HEK293 (cell line): ENCODE results near the gene LLGL2.
A peak's percentile ranks its signal among the peaks of the same experiment; 100 is the strongest.

ENCODE experiments used
- BCL11B ChIP-seq: fragments of 450-650 bp; formaldehyde crosslinking; IDR thresholded peaks from 2 replicates; pipeline ENCODE4 v1.5.1; 2016; ENCODE audit warnings: low read depth, missing biosample characterization, missing genetic modification characterization
- GFI1B ChIP-seq: fragments of 450-650 bp; formaldehyde crosslinking; IDR thresholded peaks from 2 replicates; pipeline ENCODE4 v1.5.1; 2016; ENCODE audit warnings: missing biosample characterization, missing genetic modification characterization
- HOXA7 ChIP-seq: sonication (generic); formaldehyde crosslinking; IDR thresholded peaks from 2 replicates; pipeline ENCODE4 v1.8.1; 2022; ENCODE audit warnings: missing genetic modification reagents, borderline replicate concordance
- KLF10 ChIP-seq: fragments of 450-650 bp; IDR thresholded peaks from 2 replicates; pipeline ENCODE4 v1.5.1; 2018; ENCODE audit warnings: missing biosample characterization, mild to moderate bottlenecking, missing genetic modification characterization
- ZBTB6 ChIP-seq: fragments of 450-650 bp; formaldehyde crosslinking; IDR thresholded peaks from 2 replicates; pipeline ENCODE4 v1.5.1; 2017; ENCODE audit warnings: missing biosample characterization, missing genetic modification characterization
- ZBTB7A ChIP-seq: fragments of 450-650 bp; formaldehyde crosslinking; IDR thresholded peaks from 2 replicates; pipeline ENCODE4 v1.5.1; 2016; ENCODE audit warnings: low read depth, missing biosample characterization, missing genetic modification characterization
- ZFP3 ChIP-seq: fragments of 450-650 bp; formaldehyde crosslinking; IDR thresholded peaks from 2 replicates; pipeline ENCODE4 v1.5.1; 2016; ENCODE audit warnings: low read depth, missing biosample characterization, missing genetic modification characterization
- ZFP41 ChIP-seq: fragments of 450-650 bp; formaldehyde crosslinking; IDR thresholded peaks from 2 replicates; pipeline ENCODE4 v1.5.1; 2016; ENCODE audit warnings: missing biosample characterization, missing genetic modification characterization, borderline replicate concordance
- ZNF132 ChIP-seq: fragments of 450-650 bp; formaldehyde crosslinking; IDR thresholded peaks from 2 replicates; pipeline ENCODE4 v1.5.1; 2017; ENCODE audit warnings: missing biosample characterization, missing genetic modification characterization, borderline replicate concordance
- ZNF169 ChIP-seq: fragments of 450-650 bp; formaldehyde crosslinking; IDR thresholded peaks from 2 replicates; pipeline ENCODE4 v1.5.1; 2016; ENCODE audit warnings: missing biosample characterization, missing genetic modification characterization
- ZNF184 ChIP-seq: fragments of 450-650 bp; IDR thresholded peaks from 2 replicates; pipeline ENCODE4 v1.5.1; 2018; ENCODE audit warnings: missing biosample characterization, mild to moderate bottlenecking, missing genetic modification characterization
- ZNF19 ChIP-seq: fragments of 450-650 bp; formaldehyde crosslinking; IDR thresholded peaks from 2 replicates; pipeline ENCODE4; 2016; ENCODE audit warnings: missing biosample characterization, missing genetic modification characterization, low read depth
- ZNF324 ChIP-seq: fragments of 450-650 bp; formaldehyde crosslinking; IDR thresholded peaks from 2 replicates; pipeline ENCODE4 v1.5.1; 2016; ENCODE audit warnings: missing biosample characterization, missing genetic modification characterization
- ZNF398 ChIP-seq: fragments of 450-650 bp; formaldehyde crosslinking; IDR thresholded peaks from 2 replicates; pipeline ENCODE4 v1.5.1; 2017; ENCODE audit warnings: missing biosample characterization, missing genetic modification characterization
- ZNF426 ChIP-seq: fragments of 450-650 bp; formaldehyde crosslinking; IDR thresholded peaks from 2 replicates; pipeline ENCODE4 v1.5.1; 2017; ENCODE audit warnings: missing biosample characterization, missing genetic modification characterization, mild to moderate bottlenecking, inconsistent platforms, moderate library complexity
- ZNF558 ChIP-seq: fragments of 450-650 bp; formaldehyde crosslinking; IDR thresholded peaks from 2 replicates; pipeline ENCODE4 v1.5.1; 2016; ENCODE audit warnings: missing biosample characterization, missing genetic modification characterization
- ZNF560 ChIP-seq: fragments of 450-650 bp; formaldehyde crosslinking; IDR thresholded peaks from 2 replicates; pipeline ENCODE4 v1.5.1; 2017; ENCODE audit warnings: missing biosample characterization, missing genetic modification characterization, borderline replicate concordance
- ZNF626 ChIP-seq: fragments of 450-650 bp; sonication (Bioruptor Pico); formaldehyde crosslinking; IDR thresholded peaks from 2 replicates; pipeline ENCODE4 v1.5.1; 2018; ENCODE audit warnings: missing biosample characterization, missing genetic modification characterization, inconsistent platforms
- ZNF670 ChIP-seq: fragments of 450-650 bp; formaldehyde crosslinking; IDR thresholded peaks from 2 replicates; pipeline ENCODE4 v1.5.1; 2016; ENCODE audit warnings: missing biosample characterization, missing genetic modification characterization, low read depth
- ZNF692 ChIP-seq: fragments of 450-650 bp; formaldehyde crosslinking; IDR thresholded peaks from 2 replicates; pipeline ENCODE4 v1.5.1; 2016; ENCODE audit warnings: missing biosample characterization, missing genetic modification characterization
- ZNF785 ChIP-seq: fragments of 450-650 bp; formaldehyde crosslinking; IDR thresholded peaks from 2 replicates; pipeline ENCODE4 v1.5.1; 2016; ENCODE audit warnings: missing biosample characterization, missing genetic modification characterization
- ZNF792 ChIP-seq: fragments of 450-650 bp; formaldehyde crosslinking; IDR thresholded peaks from 2 replicates; pipeline ENCODE4 v1.5.1; 2016; ENCODE audit warnings: missing biosample characterization, missing genetic modification characterization
- TF ChIP-seq, protein P1 (sequence below): fragments of 450-650 bp; formaldehyde crosslinking; IDR thresholded peaks from 2 replicates; pipeline ENCODE4 v1.5.1; 2016; ENCODE audit warnings: missing biosample characterization, missing genetic modification characterization, borderline replicate concordance
- TF ChIP-seq, protein P2 (sequence below): fragments of 450-650 bp; formaldehyde crosslinking; conservative IDR thresholded peaks from 2 replicates; pipeline ENCODE4 v1.5.1; 2016; ENCODE audit warnings: low read depth, missing biosample characterization, missing genetic modification characterization
- TF ChIP-seq, protein P3 (sequence below): fragments of 450-650 bp; formaldehyde crosslinking; IDR thresholded peaks from 2 replicates; pipeline ENCODE4 v1.5.1; 2017; ENCODE audit warnings: missing biosample characterization, mild to moderate bottlenecking, missing genetic modification characterization, moderate library complexity

LLGL2 gene

GRCh38 chr17:75516255-75516618 lies 9.3 kb upstream of the LLGL2 start, which contains the start of gene TSEN54 (continued):
- TF ChIP-seq, protein P1, sequence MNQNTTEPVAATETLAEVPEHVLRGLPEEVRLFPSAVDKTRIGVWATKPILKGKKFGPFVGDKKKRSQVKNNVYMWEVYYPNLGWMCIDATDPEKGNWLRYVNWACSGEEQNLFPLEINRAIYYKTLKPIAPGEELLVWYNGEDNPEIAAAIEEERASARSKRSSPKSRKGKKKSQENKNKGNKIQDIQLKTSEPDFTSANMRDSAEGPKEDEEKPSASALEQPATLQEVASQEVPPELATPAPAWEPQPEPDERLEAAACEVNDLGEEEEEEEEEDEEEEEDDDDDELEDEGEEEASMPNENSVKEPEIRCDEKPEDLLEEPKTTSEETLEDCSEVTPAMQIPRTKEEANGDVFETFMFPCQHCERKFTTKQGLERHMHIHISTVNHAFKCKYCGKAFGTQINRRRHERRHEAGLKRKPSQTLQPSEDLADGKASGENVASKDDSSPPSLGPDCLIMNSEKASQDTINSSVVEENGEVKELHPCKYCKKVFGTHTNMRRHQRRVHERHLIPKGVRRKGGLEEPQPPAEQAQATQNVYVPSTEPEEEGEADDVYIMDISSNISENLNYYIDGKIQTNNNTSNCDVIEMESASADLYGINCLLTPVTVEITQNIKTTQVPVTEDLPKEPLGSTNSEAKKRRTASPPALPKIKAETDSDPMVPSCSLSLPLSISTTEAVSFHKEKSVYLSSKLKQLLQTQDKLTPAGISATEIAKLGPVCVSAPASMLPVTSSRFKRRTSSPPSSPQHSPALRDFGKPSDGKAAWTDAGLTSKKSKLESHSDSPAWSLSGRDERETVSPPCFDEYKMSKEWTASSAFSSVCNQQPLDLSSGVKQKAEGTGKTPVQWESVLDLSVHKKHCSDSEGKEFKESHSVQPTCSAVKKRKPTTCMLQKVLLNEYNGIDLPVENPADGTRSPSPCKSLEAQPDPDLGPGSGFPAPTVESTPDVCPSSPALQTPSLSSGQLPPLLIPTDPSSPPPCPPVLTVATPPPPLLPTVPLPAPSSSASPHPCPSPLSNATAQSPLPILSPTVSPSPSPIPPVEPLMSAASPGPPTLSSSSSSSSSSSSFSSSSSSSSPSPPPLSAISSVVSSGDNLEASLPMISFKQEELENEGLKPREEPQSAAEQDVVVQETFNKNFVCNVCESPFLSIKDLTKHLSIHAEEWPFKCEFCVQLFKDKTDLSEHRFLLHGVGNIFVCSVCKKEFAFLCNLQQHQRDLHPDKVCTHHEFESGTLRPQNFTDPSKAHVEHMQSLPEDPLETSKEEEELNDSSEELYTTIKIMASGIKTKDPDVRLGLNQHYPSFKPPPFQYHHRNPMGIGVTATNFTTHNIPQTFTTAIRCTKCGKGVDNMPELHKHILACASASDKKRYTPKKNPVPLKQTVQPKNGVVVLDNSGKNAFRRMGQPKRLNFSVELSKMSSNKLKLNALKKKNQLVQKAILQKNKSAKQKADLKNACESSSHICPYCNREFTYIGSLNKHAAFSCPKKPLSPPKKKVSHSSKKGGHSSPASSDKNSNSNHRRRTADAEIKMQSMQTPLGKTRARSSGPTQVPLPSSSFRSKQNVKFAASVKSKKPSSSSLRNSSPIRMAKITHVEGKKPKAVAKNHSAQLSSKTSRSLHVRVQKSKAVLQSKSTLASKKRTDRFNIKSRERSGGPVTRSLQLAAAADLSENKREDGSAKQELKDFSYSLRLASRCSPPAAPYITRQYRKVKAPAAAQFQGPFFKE: no peak
- TF ChIP-seq, protein P2, sequence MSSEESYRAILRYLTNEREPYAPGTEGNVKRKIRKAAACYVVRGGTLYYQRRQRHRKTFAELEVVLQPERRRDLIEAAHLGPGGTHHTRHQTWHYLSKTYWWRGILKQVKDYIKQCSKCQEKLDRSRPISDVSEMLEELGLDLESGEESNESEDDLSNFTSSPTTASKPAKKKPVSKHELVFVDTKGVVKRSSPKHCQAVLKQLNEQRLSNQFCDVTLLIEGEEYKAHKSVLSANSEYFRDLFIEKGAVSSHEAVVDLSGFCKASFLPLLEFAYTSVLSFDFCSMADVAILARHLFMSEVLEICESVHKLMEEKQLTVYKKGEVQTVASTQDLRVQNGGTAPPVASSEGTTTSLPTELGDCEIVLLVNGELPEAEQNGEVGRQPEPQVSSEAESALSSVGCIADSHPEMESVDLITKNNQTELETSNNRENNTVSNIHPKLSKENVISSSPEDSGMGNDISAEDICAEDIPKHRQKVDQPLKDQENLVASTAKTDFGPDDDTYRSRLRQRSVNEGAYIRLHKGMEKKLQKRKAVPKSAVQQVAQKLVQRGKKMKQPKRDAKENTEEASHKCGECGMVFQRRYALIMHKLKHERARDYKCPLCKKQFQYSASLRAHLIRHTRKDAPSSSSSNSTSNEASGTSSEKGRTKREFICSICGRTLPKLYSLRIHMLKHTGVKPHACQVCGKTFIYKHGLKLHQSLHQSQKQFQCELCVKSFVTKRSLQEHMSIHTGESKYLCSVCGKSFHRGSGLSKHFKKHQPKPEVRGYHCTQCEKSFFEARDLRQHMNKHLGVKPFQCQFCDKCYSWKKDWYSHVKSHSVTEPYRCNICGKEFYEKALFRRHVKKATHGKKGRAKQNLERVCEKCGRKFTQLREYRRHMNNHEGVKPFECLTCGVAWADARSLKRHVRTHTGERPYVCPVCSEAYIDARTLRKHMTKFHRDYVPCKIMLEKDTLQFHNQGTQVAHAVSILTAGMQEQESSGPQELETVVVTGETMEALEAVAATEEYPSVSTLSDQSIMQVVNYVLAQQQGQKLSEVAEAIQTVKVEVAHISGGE: peak; percentile 67
- TF ChIP-seq ZNF324 (tag by site-specific recombination) (0 out of 2 replicates have a peak, but pooled peaks have one; percentile 25), ZNF670 (no peak), ZNF132 (tag by site-specific recombination) (no peak), HOXA7 (CRISPR knock-in tag) (no peak), ZNF692 (tag by site-specific recombination) (no peak), ZNF626 (tag by site-specific recombination) (no peak), KLF10 (peak; percentile 72; the same call in 1 of the 2 replicates), ZNF560 (no peak), ZNF184 (tag by site-specific recombination) (no peak), ZFP3 (tag by site-specific recombination) (no peak), GFI1B (tag by site-specific recombination) (no peak), ZNF558 (tag by site-specific recombination) (no peak), ZFP41 (tag by site-specific recombination) (no peak), ZNF792 (no peak), ZNF785 (tag by site-specific recombination) (no peak), ZBTB7A (tag by site-specific recombination) (no peak), ZNF19 (tag by site-specific recombination) (no peak), ZBTB6 (no peak), BCL11B (no peak), ZNF169 (no peak), ZNF426 (tag by site-specific recombination) (no peak), ZNF398 (no peak; the same call in none of the 2 replicates)
- TF ChIP-seq, protein P3, sequence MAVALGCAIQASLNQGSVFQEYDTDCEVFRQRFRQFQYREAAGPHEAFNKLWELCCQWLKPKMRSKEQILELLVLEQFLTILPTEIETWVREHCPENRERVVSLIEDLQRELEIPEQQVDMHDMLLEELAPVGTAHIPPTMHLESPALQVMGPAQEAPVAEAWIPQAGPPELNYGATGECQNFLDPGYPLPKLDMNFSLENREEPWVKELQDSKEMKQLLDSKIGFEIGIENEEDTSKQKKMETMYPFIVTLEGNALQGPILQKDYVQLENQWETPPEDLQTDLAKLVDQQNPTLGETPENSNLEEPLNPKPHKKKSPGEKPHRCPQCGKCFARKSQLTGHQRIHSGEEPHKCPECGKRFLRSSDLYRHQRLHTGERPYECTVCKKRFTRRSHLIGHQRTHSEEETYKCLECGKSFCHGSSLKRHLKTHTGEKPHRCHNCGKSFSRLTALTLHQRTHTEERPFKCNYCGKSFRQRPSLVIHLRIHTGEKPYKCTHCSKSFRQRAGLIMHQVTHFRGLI: no peak; the same call in 1 of the 2 replicates
